WTC11 (cell line): ENCODE data around the gene KRT85. TPM values are rescaled to one million over a fixed set of nuclear protein-coding genes. Genes with fewer than 3 reads are reported as not detected.

Source experiments
- ATAC-seq: fragments of 200-7000 bp; cut with Tn5 transposase; 2 replicates; pipeline ENCODE4 v1.10.0; 2021; ENCODE audit warnings: mild to moderate bottlenecking, moderate library complexity
- CTCF ChIA-PET: fragments of 300-600 bp; sonication (Branson Sonifier 250); formaldehyde crosslinking; loops from one replicate; lab custom pipeline; 2021; ENCODE audit warnings: antibody characterized with exemption; lab: Charles Lee
- POLR2A ChIA-PET: fragments of 350-600 bp; sonication (Branson Sonifier 250); formaldehyde crosslinking; loops from one replicate; lab custom pipeline; 2021; ENCODE audit warnings: antibody characterized with exemption; lab: Charles Lee
- DNase-seq: peaks from one replicate; pipeline ENCODE4 v3.0.0; 2021; ENCODE audit warnings: low spot score
- H3K27ac Mint-ChIP-seq: 2 replicates; pipeline ENCODE4 v1.8.0; 2021; ENCODE audit warnings: mixed read lengths
- H3K27me3 Mint-ChIP-seq: 2 replicates; pipeline ENCODE4 v1.8.0; 2021; ENCODE audit warnings: low read depth, mild to moderate bottlenecking, moderate library complexity, mixed read lengths
- H3K36me3 Mint-ChIP-seq: 2 replicates; pipeline ENCODE4 v1.8.0; 2021; ENCODE audit warnings: mixed read lengths
- H3K4me1 Mint-ChIP-seq: 2 replicates; pipeline ENCODE4 v1.8.0; 2022; ENCODE audit warnings: mixed read lengths
- H3K4me3 Mint-ChIP-seq: 2 replicates; pipeline ENCODE4 v1.8.0; 2021; ENCODE audit warnings: mild to moderate bottlenecking, moderate library complexity, mixed read lengths
- H3K9me3 Mint-ChIP-seq: 2 replicates; pipeline ENCODE4 v1.8.0; 2021; ENCODE audit warnings: mixed read lengths
- ARID4B ChIP-seq: sonication (generic); formaldehyde crosslinking; IDR thresholded peaks from 2 replicates; pipeline ENCODE4 v1.8.0; 2023; ENCODE audit warnings: missing genetic modification reagents, mild to moderate bottlenecking, borderline replicate concordance
- ATF3 ChIP-seq: sonication (generic); formaldehyde crosslinking; conservative IDR thresholded peaks from 2 replicates; pipeline ENCODE4 v1.8.1; 2022; ENCODE audit warnings: mild to moderate bottlenecking, missing genetic modification reagents
- CDX4 ChIP-seq: fragments of 250-450 bp; sonication (Bioruptor Pico); IDR thresholded peaks from 2 replicates; pipeline ENCODE4 v1.9.0; 2021; ENCODE audit warnings: moderate library complexity, mild to moderate bottlenecking, inconsistent platforms, borderline replicate concordance
- E2F1 ChIP-seq: sonication (generic); formaldehyde crosslinking; IDR thresholded peaks from 2 replicates; pipeline ENCODE4 v1.8.0; 2022; ENCODE audit warnings: mild to moderate bottlenecking, missing genetic modification reagents
- E2F4 ChIP-seq: sonication (generic); formaldehyde crosslinking; IDR thresholded peaks from 2 replicates; pipeline ENCODE4 v1.8.1; 2022; ENCODE audit warnings: low read depth, mild to moderate bottlenecking, moderate library complexity, missing genetic modification reagents, borderline replicate concordance
- ETV6 ChIP-seq: sonication (generic); formaldehyde crosslinking; IDR thresholded peaks from 2 replicates; pipeline ENCODE4 v1.8.1; 2022; ENCODE audit warnings: mild to moderate bottlenecking, missing genetic modification reagents
- FOXJ3 ChIP-seq: sonication (generic); formaldehyde crosslinking; IDR thresholded peaks from 2 replicates; pipeline ENCODE4 v1.9.0; 2021; ENCODE audit warnings: missing genetic modification reagents, mild to moderate bottlenecking, borderline replicate concordance
- IRF1 ChIP-seq: sonication (generic); formaldehyde crosslinking; IDR thresholded peaks from 2 replicates; pipeline ENCODE4 v1.8.0; 2023; ENCODE audit warnings: missing genetic modification reagents
- NFE2L1 ChIP-seq: sonication (generic); formaldehyde crosslinking; IDR thresholded peaks from 2 replicates; pipeline ENCODE4 v1.8.1; 2023; ENCODE audit warnings: missing genetic modification reagents
- NR2C2 ChIP-seq: sonication (generic); formaldehyde crosslinking; IDR thresholded peaks from 2 replicates; pipeline ENCODE4 v1.8.0; 2022; ENCODE audit warnings: mild to moderate bottlenecking, missing genetic modification reagents
- OVOL2 ChIP-seq: fragments of 250-450 bp; sonication (Bioruptor Pico); IDR thresholded peaks from 2 replicates; pipeline ENCODE4 v1.9.0; 2021; ENCODE audit warnings: mild to moderate bottlenecking, borderline replicate concordance
- PRDM15 ChIP-seq: sonication (generic); formaldehyde crosslinking; IDR thresholded peaks from 2 replicates; pipeline ENCODE4 v1.8.0; 2022; ENCODE audit warnings: missing genetic modification reagents
- RELA ChIP-seq: sonication (generic); formaldehyde crosslinking; IDR thresholded peaks from 2 replicates; pipeline ENCODE4 v1.8.1; 2022; ENCODE audit warnings: missing genetic modification reagents, mild to moderate bottlenecking, borderline replicate concordance
- SMAD3 ChIP-seq: sonication (generic); formaldehyde crosslinking; IDR thresholded peaks from 2 replicates; pipeline ENCODE4 v1.8.0; 2022; ENCODE audit warnings: missing genetic modification reagents, mild to moderate bottlenecking, borderline replicate concordance
- USF1 ChIP-seq: sonication (generic); formaldehyde crosslinking; IDR thresholded peaks from 2 replicates; pipeline ENCODE4 v1.8.0; 2022; ENCODE audit warnings: mild to moderate bottlenecking, missing genetic modification reagents
- USF2 ChIP-seq: sonication (generic); formaldehyde crosslinking; IDR thresholded peaks from 2 replicates; pipeline ENCODE4 v1.8.1; 2023; ENCODE audit warnings: mild to moderate bottlenecking, missing genetic modification reagents, moderate library complexity
- ZNF138 ChIP-seq: sonication (generic); formaldehyde crosslinking; conservative IDR thresholded peaks from 2 replicates; pipeline ENCODE4 v1.8.1; 2022; ENCODE audit warnings: mild to moderate bottlenecking, moderate library complexity, missing genetic modification reagents
- total RNA-seq: library from RNA; stranded (reverse); gene quantifications from 3 replicates; pipeline ENCODE4 v1.2.3, GENCODE V29; 2021

KRT85 gene
- total RNA-seq, 1 experiment from 2014 or later: not detected

- no peaks in the 10 kb centered on the region for H3K36me3 Mint-ChIP-seq
- TF ChIP-seq ETV6 (CRISPR knock-in tag): no peak
- no peak for TF ChIP-seq ARID4B (CRISPR knock-in tag)
- TF ChIP-seq ZNF138 (CRISPR knock-in tag): no peak
- no peak for TF ChIP-seq IRF1 (CRISPR knock-in tag)
- TF ChIP-seq NR2C2 (CRISPR knock-in tag): no peak
- no peak for TF ChIP-seq FOXJ3 (CRISPR knock-in tag)
- no peak for TF ChIP-seq USF2 (CRISPR knock-in tag)
- H3K27me3 Mint-ChIP-seq: no peaks in the 10 kb centered on the region; the same call in 1 of the 2 replicates
- no peaks in the 10 kb centered on the region for H3K9me3 Mint-ChIP-seq
- H3K4me3 Mint-ChIP-seq: no peak overlapping the region
- no peak for ATAC-seq
- ChIA-PET POLR2A (no interaction called here), CTCF (interaction anchor here (1.0 to 1.6 kb wide), 5 partner anchors 12 to 175 kb away, joined by 3 to 6 read pairs (median 3); no protein-coding TSS in a partner anchor)
- H3K27ac Mint-ChIP-seq: no peak overlapping the region
- DNase-seq: no peak
- peaks cover 11% of the 10 kb centered on the region for H3K4me1 Mint-ChIP-seq
These were observed 36.2 kb downstream of the KRT85 start for GRCh38 chr12:52331039-52331438.

- no peaks in the 10 kb centered on the region for H3K9me3 Mint-ChIP-seq
- DNase-seq (no peak), ATAC-seq (peak; percentile 27)
- no peak overlapping the region for H3K27ac Mint-ChIP-seq
- CTCF ChIA-PET: interaction anchor here (0.5 to 3.9 kb wide), 62 partner anchors 9 to 576 kb away, joined by 3 to 48 read pairs (median 6); partner anchors contain the start of genes KRT7, KRT8 and KRT85
- POLR2A ChIA-PET: no interaction called here
- H3K27me3 Mint-ChIP-seq: no peaks in the 10 kb centered on the region; the same call in 1 of the 2 replicates
- H3K4me1 Mint-ChIP-seq: peaks cover 4% of the 10 kb centered on the region; the same call in 1 of the 2 replicates
- no peak overlapping the region for H3K4me3 Mint-ChIP-seq
- no peaks in the 10 kb centered on the region for H3K36me3 Mint-ChIP-seq
- TF ChIP-seq ATF3 (CRISPR knock-in tag) (no peak), NFE2L1 (CRISPR knock-in tag) (no peak), PRDM15 (no peak), USF1 (CRISPR knock-in tag) (no peak), IRF1 (CRISPR knock-in tag) (no peak), SMAD3 (no peak), E2F4 (CRISPR knock-in tag) (no peak), ZNF138 (CRISPR knock-in tag) (no peak), RELA (CRISPR knock-in tag) (no peak), E2F1 (CRISPR knock-in tag) (no peak), CDX4 (CRISPR knock-in tag) (no peak), OVOL2 (CRISPR knock-in tag) (no peak)
- TF ChIP-seq, all 79 proteins: peak for 0
These were observed 39.3 kb downstream of the KRT85 start for GRCh38 chr12:52327830-52328500.
